Measurements from ENCODE around the gene WDR35. TPM values are rescaled to one million over a fixed set of nuclear protein-coding genes. Genes with fewer than 3 reads are reported as not detected.

WDR35 gene
- total and polyA plus RNA-seq, 2 donors (not counting 3 experiments of a cell fraction or from before 2014, with no cell fraction given): 3.6 to 8.0 TPM

- H3K4me2 ChIP-seq (ENCODE audit: insufficient read depth, low read length): no peak overlapping the region
- no peaks in the 10 kb centered on the region for H3K9me3 ChIP-seq (replicated peaks; ENCODE audit: control insufficient read depth, insufficient read depth, low read length)
- no peaks in the 10 kb centered on the region for H4K20me1 ChIP-seq (replicated peaks; ENCODE audit: control insufficient read depth, extremely low read depth, insufficient read depth, low read length)
- H3K79me2 ChIP-seq (ENCODE audit: control insufficient read depth, insufficient read depth, low read length): no peaks in the 10 kb centered on the region
- dilution Hi-C loops (cut with MboI; ENCODE audit: extremely low pct_ligation_motif_present, low sequenced_read_pairs): no loop called here
- H3K36me3 ChIP-seq (ENCODE audit: control insufficient read depth in 2 of 2, extremely low read depth in 1 of 2, insufficient read depth in 2 of 2, low read length in 2 of 2): no peaks in the 10 kb centered on the region
- BruUV-seq (replicated peaks): no TSS peak
- no peak overlapping the region for H3K4me3 ChIP-seq (replicated peaks in 1 of 3; ENCODE audit: insufficient read depth in 1 of 3, low read depth in 1 of 3, low read length in 3 of 3)
- no peak overlapping the region for H3K27ac ChIP-seq (ENCODE audit: insufficient read depth, low read depth, low read length)
- H3K9ac ChIP-seq (replicated peaks; ENCODE audit: extremely low read depth, insufficient read depth, low read length): no peak overlapping the region
- H2AFZ ChIP-seq (ENCODE audit: low read depth, low read length): no peak overlapping the region
- DNase-seq (ENCODE audit: low read depth, low spot score) (no peak), FAIRE-seq (no peak)
- H3K9me1 ChIP-seq (replicated peaks; ENCODE audit: control insufficient read depth, extremely low read depth, insufficient read depth, low read length): no peaks in the 10 kb centered on the region
- ChIA-PET POLR2A (no interaction called here), CTCF (no interaction called here)
- TF ChIP-seq, protein P1, sequence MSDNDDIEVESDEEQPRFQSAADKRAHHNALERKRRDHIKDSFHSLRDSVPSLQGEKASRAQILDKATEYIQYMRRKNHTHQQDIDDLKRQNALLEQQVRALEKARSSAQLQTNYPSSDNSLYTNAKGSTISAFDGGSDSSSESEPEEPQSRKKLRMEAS (IDR thresholded peaks at IDR 0.05; ENCODE audit: insufficient read depth, insufficient read length): no peak
- TF ChIP-seq POLR2A (IDR thresholded peaks at IDR 0.05; ENCODE audit: low read depth, low read length) (no peak), JUN (IDR thresholded peaks at IDR 0.05; ENCODE audit: borderline replicate concordance, insufficient read depth, insufficient read length, low read depth) (no peak), EZH2 (IDR thresholded peaks at IDR 0.05; ENCODE audit: borderline replicate concordance, low read depth, low read length, severe bottlenecking) (no peak), POLR2AphosphoS5 (IDR thresholded peaks at IDR 0.05; ENCODE audit: insufficient read depth, low read depth, low read length) (no peak), MYC (IDR thresholded peaks at IDR 0.05; ENCODE audit: low read depth, low read length) (no peak), FOS (IDR thresholded peaks at IDR 0.05; ENCODE audit: borderline replicate concordance, insufficient read depth, low read length) (no peak), GATA2 (IDR thresholded peaks at IDR 0.05; ENCODE audit: insufficient read depth, insufficient read length, low read depth, low read length) (no peak)
- TF ChIP-seq, protein P2, sequence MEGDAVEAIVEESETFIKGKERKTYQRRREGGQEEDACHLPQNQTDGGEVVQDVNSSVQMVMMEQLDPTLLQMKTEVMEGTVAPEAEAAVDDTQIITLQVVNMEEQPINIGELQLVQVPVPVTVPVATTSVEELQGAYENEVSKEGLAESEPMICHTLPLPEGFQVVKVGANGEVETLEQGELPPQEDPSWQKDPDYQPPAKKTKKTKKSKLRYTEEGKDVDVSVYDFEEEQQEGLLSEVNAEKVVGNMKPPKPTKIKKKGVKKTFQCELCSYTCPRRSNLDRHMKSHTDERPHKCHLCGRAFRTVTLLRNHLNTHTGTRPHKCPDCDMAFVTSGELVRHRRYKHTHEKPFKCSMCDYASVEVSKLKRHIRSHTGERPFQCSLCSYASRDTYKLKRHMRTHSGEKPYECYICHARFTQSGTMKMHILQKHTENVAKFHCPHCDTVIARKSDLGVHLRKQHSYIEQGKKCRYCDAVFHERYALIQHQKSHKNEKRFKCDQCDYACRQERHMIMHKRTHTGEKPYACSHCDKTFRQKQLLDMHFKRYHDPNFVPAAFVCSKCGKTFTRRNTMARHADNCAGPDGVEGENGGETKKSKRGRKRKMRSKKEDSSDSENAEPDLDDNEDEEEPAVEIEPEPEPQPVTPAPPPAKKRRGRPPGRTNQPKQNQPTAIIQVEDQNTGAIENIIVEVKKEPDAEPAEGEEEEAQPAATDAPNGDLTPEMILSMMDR (IDR thresholded peaks at IDR 0.05; ENCODE audit: extremely low read depth in 1 of 2, insufficient read depth in 1 of 2, low read depth in 1 of 2, low read length in 2 of 2): no peak
- H3K27me3 ChIP-seq (ENCODE audit: control insufficient read depth in 2 of 2, insufficient read depth in 2 of 2, low read length in 2 of 2): no peaks in the 10 kb centered on the region
- H3K4me1 ChIP-seq (ENCODE audit: control insufficient read depth, extremely low read depth, insufficient read depth, low read length): no peaks in the 10 kb centered on the region
- intact Hi-C loops (cut with micrococcal nuclease): no loop called here
Measured at GRCh38 chr2:20005067-20005627, 15.2 kb upstream of the WDR35 start.
